Fibroblast of lung (primary cell): ENCODE data around the gene ARHGAP10. TPM values are rescaled to one million over a fixed set of nuclear protein-coding genes. Genes with fewer than 3 reads are reported as not detected.

ENCODE experiments used
- DNase-seq, 2 donors: peaks; one replicate each; pipeline versions ENCODE4 v3.0.0 to v3.0.0-alpha.2; 2010; ENCODE audit warnings: low read depth in 2 of 2
- H2AFZ ChIP-seq: 2 replicates; pipeline ENCODE4 v1.5.1; 2012; ENCODE audit warnings: low read length, control low read depth, inconsistent platforms
- H3K27ac ChIP-seq: 2 replicates; pipeline ENCODE4 v1.5.1; 2011; ENCODE audit warnings: low read length, control low read depth; ENCODE audit not compliant: insufficient read depth
- H3K27me3 ChIP-seq: 2 replicates; pipeline ENCODE4 v1.5.1; 2011; ENCODE audit warnings: mild to moderate bottlenecking, low read length; ENCODE audit not compliant: control insufficient read depth, insufficient read depth
- H3K36me3 ChIP-seq: 2 replicates; pipeline ENCODE4 v1.5.1; 2011; ENCODE audit warnings: low read length; ENCODE audit not compliant: control insufficient read depth, insufficient read depth
- H3K4me1 ChIP-seq: 2 replicates; pipeline ENCODE4 v1.5.1; 2011; ENCODE audit warnings: low read length; ENCODE audit not compliant: control insufficient read depth, insufficient read depth; ENCODE audit errors: extremely low read depth
- H3K4me2 ChIP-seq: 2 replicates; pipeline ENCODE4 v1.5.1; 2011; ENCODE audit warnings: low read length, control low read depth; ENCODE audit not compliant: insufficient read depth; ENCODE audit errors: extremely low read depth
- H3K4me3 ChIP-seq, 4 experiments: fragments of 200-600 bp in 1 of 4; sonication (generic) in 1 of 4; replicated peaks in 1 of 4; 2 replicates each; pipeline ENCODE4 v1.5.1; 2011 to 2016; ENCODE audit warnings: low read length in 4 of 4, low read depth in 3 of 4, mild to moderate bottlenecking in 3 of 4, control low read depth in 2 of 4, inconsistent platforms in 1 of 4, mixed read lengths in 1 of 4; ENCODE audit not compliant: insufficient read depth in 1 of 4; ENCODE audit errors: control extremely low read depth in 1 of 4
- H3K79me2 ChIP-seq: 2 replicates; pipeline ENCODE4 v1.5.1; 2012; ENCODE audit warnings: mild to moderate bottlenecking, low read length, inconsistent platforms; ENCODE audit not compliant: control insufficient read depth, insufficient read depth
- H3K9ac ChIP-seq: 2 replicates; pipeline ENCODE4 v1.5.1; 2011; ENCODE audit warnings: mild to moderate bottlenecking, low read length, control low read depth; ENCODE audit not compliant: insufficient read depth
- H3K9me3 ChIP-seq: 2 replicates; pipeline ENCODE4 v1.5.1; 2012; ENCODE audit warnings: low read depth, low read length; ENCODE audit not compliant: control insufficient read depth, insufficient read depth
- H4K20me1 ChIP-seq: 2 replicates; pipeline ENCODE4 v1.5.1; 2011; ENCODE audit warnings: low read length; ENCODE audit not compliant: control insufficient read depth, insufficient read depth; ENCODE audit errors: extremely low read depth
- EZH2 ChIP-seq: IDR thresholded peaks from 2 replicates; pipeline ENCODE4 v1.5.1; 2012; ENCODE audit warnings: low read length, control low read depth, mild to moderate bottlenecking; ENCODE audit errors: missing control alignments
- polyA plus RNA-seq, 2 donors: library from polyadenylated mRNA; depleted of rRNA in 1 of 2; stranded (reverse) in 1 of 2; unstranded in 1 of 2; fragments of >200 nt; gene quantifications; 2 replicates each; pipeline ENCODE4 v1.2.1, GENCODE V29; 2011 to 2012; ENCODE audit warnings: missing spikeins in 1 of 2
- total RNA-seq: library from RNA; depleted of rRNA; stranded (reverse); fragments of >200 nt; gene quantifications from 2 replicates; pipeline ENCODE4 v1.2.1, GENCODE V29; 2014
- TF ChIP-seq, protein P1 (sequence below), 2 donors: IDR thresholded peaks in 1 of 2; conservative IDR thresholded peaks in 1 of 2; 1 replicate in 1 of 2; 2 replicates in 1 of 2; pipeline ENCODE4 v1.5.1; 2011 to 2012; ENCODE audit warnings: low read length in 2 of 2, control low read depth in 1 of 2, inconsistent platforms in 1 of 2, low read depth in 1 of 2, mild to moderate bottlenecking in 1 of 2

ARHGAP10 gene
- total and polyA plus RNA-seq, 2 donors (not counting 1 experiment from before 2014, with no cell fraction given) = 21.6 to 35.8 TPM

- DNase-seq = no peak
- Histone ChIP-seq H4K20me1 (no peaks in the 10 kb centered on the region), H3K4me3 (no peak overlapping the region), H3K27me3 (no peaks in the 10 kb centered on the region), H3K36me3 (no peaks in the 10 kb centered on the region), H3K79me2 (peaks cover 17% of the 10 kb centered on the region), H3K4me1 (peaks cover 9% of the 10 kb centered on the region), H2AFZ (no peak overlapping the region), H3K27ac (no peak overlapping the region), H3K9me3 (no peaks in the 10 kb centered on the region), H3K9ac (no peak overlapping the region), H3K4me2 (no peak overlapping the region)
- TF ChIP-seq, protein P1, sequence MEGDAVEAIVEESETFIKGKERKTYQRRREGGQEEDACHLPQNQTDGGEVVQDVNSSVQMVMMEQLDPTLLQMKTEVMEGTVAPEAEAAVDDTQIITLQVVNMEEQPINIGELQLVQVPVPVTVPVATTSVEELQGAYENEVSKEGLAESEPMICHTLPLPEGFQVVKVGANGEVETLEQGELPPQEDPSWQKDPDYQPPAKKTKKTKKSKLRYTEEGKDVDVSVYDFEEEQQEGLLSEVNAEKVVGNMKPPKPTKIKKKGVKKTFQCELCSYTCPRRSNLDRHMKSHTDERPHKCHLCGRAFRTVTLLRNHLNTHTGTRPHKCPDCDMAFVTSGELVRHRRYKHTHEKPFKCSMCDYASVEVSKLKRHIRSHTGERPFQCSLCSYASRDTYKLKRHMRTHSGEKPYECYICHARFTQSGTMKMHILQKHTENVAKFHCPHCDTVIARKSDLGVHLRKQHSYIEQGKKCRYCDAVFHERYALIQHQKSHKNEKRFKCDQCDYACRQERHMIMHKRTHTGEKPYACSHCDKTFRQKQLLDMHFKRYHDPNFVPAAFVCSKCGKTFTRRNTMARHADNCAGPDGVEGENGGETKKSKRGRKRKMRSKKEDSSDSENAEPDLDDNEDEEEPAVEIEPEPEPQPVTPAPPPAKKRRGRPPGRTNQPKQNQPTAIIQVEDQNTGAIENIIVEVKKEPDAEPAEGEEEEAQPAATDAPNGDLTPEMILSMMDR (conservative IDR thresholded peaks at IDR 0.05 in 1 of 2, IDR thresholded peaks at IDR 0.05 in 1 of 2; ENCODE audit: low read depth in 1 of 2, low read length in 2 of 2) = no peak
- TF ChIP-seq EZH2 = no peak
These were observed 89.1 kb downstream of the ARHGAP10 start for GRCh38 chr4:147820975-147821374.

DNA sequence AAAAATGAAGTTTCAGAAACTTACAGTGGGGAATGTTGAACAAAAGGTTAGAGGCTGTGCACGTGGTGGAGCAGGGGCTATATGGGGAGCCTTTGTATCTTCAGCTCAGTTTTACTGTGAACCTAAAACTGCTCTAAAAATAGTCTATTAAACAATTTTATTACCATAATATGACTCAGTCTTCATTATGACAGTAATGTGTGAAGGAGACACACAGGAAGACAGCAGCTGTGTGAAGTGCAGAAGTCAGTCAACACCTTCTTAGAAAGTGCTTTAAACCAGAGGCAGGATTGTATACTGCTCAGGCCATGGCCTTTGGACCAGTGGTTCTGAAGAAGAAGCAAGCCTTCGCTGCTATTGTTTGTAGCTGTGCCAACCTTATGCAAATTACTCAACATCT, 89.7 kb downstream of the ARHGAP10 start:
- Histone ChIP-seq H3K79me2 (peaks cover 13% of the 10 kb centered on the region), H4K20me1 (no peaks in the 10 kb centered on the region), H3K4me1 (peaks cover 9% of the 10 kb centered on the region), H3K4me2 (no peak overlapping the region), H3K36me3 (no peaks in the 10 kb centered on the region), H3K9ac (no peak overlapping the region), H3K4me3 (no peak overlapping the region), H2AFZ (no peak overlapping the region), H3K27me3 (no peaks in the 10 kb centered on the region), H3K9me3 (no peaks in the 10 kb centered on the region), H3K27ac (no peak overlapping the region)
- TF ChIP-seq, protein P1 (conservative IDR thresholded peaks at IDR 0.05 in 1 of 2, IDR thresholded peaks at IDR 0.05 in 1 of 2; ENCODE audit: low read depth in 1 of 2, low read length in 2 of 2) = no peak
- no peak for TF ChIP-seq EZH2
- no peak for DNase-seq

- no peak for TF ChIP-seq EZH2
- TF ChIP-seq, protein P1 (conservative IDR thresholded peaks at IDR 0.05 in 1 of 2, IDR thresholded peaks at IDR 0.05 in 1 of 2; ENCODE audit: low read depth in 1 of 2, low read length in 2 of 2) = no peak
- H3K79me2 ChIP-seq = peaks cover 11% of the 10 kb centered on the region
- H3K4me3 ChIP-seq = no peak overlapping the region
- no peak overlapping the region for H3K9ac ChIP-seq
- H3K9me3 ChIP-seq = no peaks in the 10 kb centered on the region
- peak; percentile 72 to 89 for DNase-seq
- no peaks in the 10 kb centered on the region for H4K20me1 ChIP-seq
- H2AFZ ChIP-seq = no peak overlapping the region
- H3K27ac ChIP-seq = no peak overlapping the region
- peaks cover 9% of the 10 kb centered on the region for H3K4me1 ChIP-seq
- H3K36me3 ChIP-seq = no peaks in the 10 kb centered on the region
- H3K27me3 ChIP-seq = no peaks in the 10 kb centered on the region
- H3K4me2 ChIP-seq = no peak overlapping the region
These were observed 90.2 kb downstream of the ARHGAP10 start for GRCh38 chr4:147822128-147822527.
